HG02798 (cell line): Measurements from ENCODE around the gene TBC1D19.

ENCODE experiments used
- ATAC-seq: cut with Tn5 transposase; IDR thresholded peaks from one replicate; pipeline ENCODE4 v1.9.1; 2021; ENCODE audit warnings: mild to moderate bottlenecking; ENCODE audit not compliant: unreplicated experiment, poor library complexity

TBC1D19 gene

GRCh38 chr4:26803211-26803861, 219.5 kb downstream of the TBC1D19 start:
- ATAC-seq: no peak

- ATAC-seq: no peak
Measured at GRCh38 chr4:26804451-26804850, 220.6 kb downstream of the TBC1D19 start.

DNA sequence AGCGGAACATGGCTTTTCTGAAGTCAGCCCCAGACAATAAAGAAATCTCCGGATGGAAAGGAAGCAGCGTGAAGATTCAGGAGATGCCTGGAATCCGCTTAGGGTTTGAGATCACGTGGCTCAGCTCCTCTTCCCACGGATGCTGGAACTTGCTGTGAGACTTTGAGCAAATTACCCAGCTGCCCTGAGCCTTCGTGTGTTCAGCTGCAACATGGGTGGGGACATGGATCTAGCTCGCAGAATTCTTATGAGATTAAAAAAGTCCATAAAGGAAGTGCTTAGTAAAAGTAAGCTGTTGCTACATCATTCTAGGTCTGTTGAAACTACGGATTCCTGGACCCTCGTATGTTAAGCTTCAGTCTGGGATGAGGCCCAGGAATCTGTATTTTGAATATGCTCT, 221.0 kb downstream of the TBC1D19 start:
- no peak for ATAC-seq
